ENCODE results near the gene SMCHD1. TPM values are rescaled to one million over a fixed set of nuclear protein-coding genes. Genes with fewer than 3 reads are reported as not detected.

Gene SMCHD1
- total and polyA plus RNA-seq, 10 of the 15 experiments (the other 5 are each of a cell fraction or from before 2014, with no cell fraction given): 6.0 to 110 (median 48.0) TPM

- BruUV-seq (replicated peaks): no TSS peak
- in situ Hi-C loops (cut with MboI): no loop called here
Observed at GRCh38 chr18:2681993-2682603, 26.6 kb downstream of the SMCHD1 start.

DNA sequence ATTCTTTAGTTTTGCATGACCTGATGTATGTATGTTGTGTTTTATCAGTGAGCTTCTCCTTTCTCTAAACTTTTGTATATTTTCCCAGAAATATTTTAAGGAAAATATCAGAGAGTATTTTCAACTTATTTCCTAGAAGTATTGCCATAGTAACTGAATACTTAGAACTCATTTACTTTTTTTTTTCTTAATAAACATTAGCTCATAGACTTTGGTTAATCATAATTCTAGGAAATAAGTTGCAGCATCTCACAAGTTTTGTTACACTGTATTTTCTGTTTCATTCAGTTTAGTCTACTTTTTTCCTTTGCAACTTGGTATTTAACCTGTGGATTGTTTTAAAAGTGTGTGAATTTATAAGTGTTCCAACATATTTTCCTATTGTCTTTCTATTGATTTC lies 27.5 kb downstream of the SMCHD1 start:
- ChIA-PET POLR2A (no interaction called here), SMC1A (ENCODE audit: uncharacterized antibody, unreplicated experiment) (interaction anchor here (0.8 to 2.1 kb wide), 4 partner anchors 9 to 97 kb away, joined by 3 to 6 read pairs (median 4); no protein-coding TSS in a partner anchor)
- no peak for FAIRE-seq

More at GRCh38 chr18:2681993-2682603, 26.6 kb downstream of the SMCHD1 start:
- H3K79me2 ChIP-seq (ENCODE audit: control insufficient read depth, insufficient read depth, low read length): peaks cover 26% of the 10 kb centered on the region
- H3K27me3 ChIP-seq (replicated peaks in 1 of 2; ENCODE audit: control insufficient read depth in 2 of 2, insufficient read depth in 2 of 2, low read length in 1 of 2): no peaks in the 10 kb centered on the region
- CTCF ChIA-PET: interaction anchor here (0.7 to 1.9 kb wide), 2 partner anchors 19 to 22 kb away, joined by 4 to 5 read pairs; no protein-coding TSS in a partner anchor
- peaks cover 19% of the 10 kb centered on the region for H3K9me3 ChIP-seq (replicated peaks; ENCODE audit: control insufficient read depth, insufficient read depth, low read length)
- no peak for ATAC-seq
- no peak overlapping the region for H3K9ac ChIP-seq (ENCODE audit: control insufficient read depth, insufficient read depth, low read length)
- 100% methylated on average over 5 of the region's 5 CpGs for WGBS (ENCODE audit: insufficient coverage, insufficient replicate concordance, low lambda C conversion rate, missing lambda C conversion rate)
- RAD21 ChIA-PET (ENCODE audit: unreplicated experiment): no interaction called here
- H3K27ac ChIP-seq (ENCODE audit: control insufficient read depth, insufficient read depth): no peak overlapping the region
- H4K20me1 ChIP-seq (ENCODE audit: control insufficient read depth, insufficient read depth): no peaks in the 10 kb centered on the region
- H3K4me3 ChIP-seq: no peak overlapping the region
- SMC1A ChIA-PET (ENCODE audit: uncharacterized antibody, unreplicated experiment): interaction anchor here (0.8 to 1.7 kb wide), 5 partner anchors 12 to 124 kb away, joined by 3 to 4 read pairs (median 3); no protein-coding TSS in a partner anchor
- intact Hi-C loops (cut with micrococcal nuclease; ENCODE audit: unreplicated experiment): no loop called here
- TF ChIP-seq EP300 (IDR thresholded peaks at IDR 0.05; ENCODE audit: borderline replicate concordance in 1 of 2, control insufficient read depth in 1 of 2, low read depth in 2 of 2, low read length in 2 of 2) (no peak), BRCA1 (IDR thresholded peaks at IDR 0.05; ENCODE audit: low read depth, low read length) (no peak), HDAC2 (IDR thresholded peaks at IDR 0.05) (no peak), SMAD5 (IDR thresholded peaks at IDR 0.05; ENCODE audit: low read depth) (no peak), ZNF622 (IDR thresholded peaks at IDR 0.05) (no peak), KDM1A (IDR thresholded peaks at IDR 0.05; ENCODE audit: borderline replicate concordance) (no peak)
- H3K4me2 ChIP-seq (ENCODE audit: control insufficient read depth, insufficient read depth): no peak overlapping the region
- H2AFZ ChIP-seq (ENCODE audit: control insufficient read depth, low read depth, low read length): no peak overlapping the region
- H3K4me1 ChIP-seq (ENCODE audit: control insufficient read depth, insufficient read depth, low read length): peaks cover 4% of the 10 kb centered on the region; the same call in 1 of the 2 replicates
- POLR2A ChIA-PET: interaction anchor here (0.6 kb wide), 1 partner anchor 148 kb away, joined by 3 read pairs; no protein-coding TSS in a partner anchor
- peaks cover 2 to 33% of the 10 kb centered on the region in 2 experiments; a peak in 2 of 4 replicates for H3K36me3 ChIP-seq (ENCODE audit: control insufficient read depth in 2 of 2, insufficient read depth in 2 of 2, low read length in 1 of 2)
- no peak for DNase-seq (ENCODE audit: low read depth, low spot score)
- FAIRE-seq: no peak

More for the DNA sequence above, 27.5 kb downstream of the SMCHD1 start:
- peaks cover 0 to 33% of the 10 kb centered on the region in 2 experiments; a peak in 2 of 4 replicates for H3K36me3 ChIP-seq (ENCODE audit: control insufficient read depth in 2 of 2, insufficient read depth in 2 of 2, low read length in 1 of 2)
- H4K20me1 ChIP-seq (ENCODE audit: control insufficient read depth, insufficient read depth): no peaks in the 10 kb centered on the region
- no peak for ATAC-seq
- intact Hi-C loops (cut with micrococcal nuclease; ENCODE audit: unreplicated experiment): no loop called here
- H3K9ac ChIP-seq (ENCODE audit: control insufficient read depth, insufficient read depth, low read length): no peak overlapping the region
- no peak overlapping the region for H3K4me2 ChIP-seq (ENCODE audit: control insufficient read depth, insufficient read depth)
- H3K4me3 ChIP-seq: no peak overlapping the region
- no peak overlapping the region for H2AFZ ChIP-seq (ENCODE audit: control insufficient read depth, low read depth, low read length)
- ChIA-PET CTCF (interaction anchor here (0.7 to 1.9 kb wide), 3 partner anchors 9 to 1088 kb away, joined by 3 to 5 read pairs (median 3); no protein-coding TSS in a partner anchor), RAD21 (ENCODE audit: unreplicated experiment) (interaction anchor here (0.9 kb wide), 1 partner anchor 31 kb away, joined by 3 read pairs; no protein-coding TSS in a partner anchor)
- DNase-seq (ENCODE audit: low read depth, low spot score): no peak
- TF ChIP-seq GABPA (IDR thresholded peaks at IDR 0.05; ENCODE audit: low read depth) (no peak), STAT3 (IDR thresholded peaks at IDR 0.05; ENCODE audit: low read depth, low read length) (no peak), RAD21 (IDR thresholded peaks at IDR 0.05; ENCODE audit: insufficient read depth, low read depth, low read length) (no peak), SIN3A (IDR thresholded peaks at IDR 0.05; ENCODE audit: low read depth, low read length) (no peak), BHLHE40 (IDR thresholded peaks at IDR 0.05; ENCODE audit: borderline replicate concordance in 1 of 2, low read depth in 2 of 2, low read length in 1 of 2) (no peak), ELK1 (IDR thresholded peaks at IDR 0.05; ENCODE audit: low read depth, low read length) (no peak), NBN (IDR thresholded peaks at IDR 0.05) (no peak), ZNF207 (IDR thresholded peaks at IDR 0.05; ENCODE audit: borderline replicate concordance) (no peak), POLR2AphosphoS5 (IDR thresholded peaks at IDR 0.05; ENCODE audit: low read length) (no peak), NFYB (IDR thresholded peaks at IDR 0.05; ENCODE audit: insufficient read depth, low read depth, low read length) (no peak)
- peaks cover 26% of the 10 kb centered on the region for H3K9me3 ChIP-seq (replicated peaks; ENCODE audit: control insufficient read depth, insufficient read depth, low read length)
- no peaks in the 10 kb centered on the region for H3K27me3 ChIP-seq (replicated peaks in 1 of 2; ENCODE audit: control insufficient read depth in 2 of 2, insufficient read depth in 2 of 2, low read length in 1 of 2)
- H3K27ac ChIP-seq (ENCODE audit: control insufficient read depth, insufficient read depth): no peak overlapping the region
- H3K4me1 ChIP-seq (ENCODE audit: control insufficient read depth, insufficient read depth, low read length): peaks cover 7% of the 10 kb centered on the region; the same call in 1 of the 2 replicates
- H3K79me2 ChIP-seq (ENCODE audit: control insufficient read depth, insufficient read depth, low read length): peaks cover 34% of the 10 kb centered on the region
- in situ Hi-C loops (cut with MboI): no loop called here
- BruUV-seq (replicated peaks): no TSS peak
